Mucosa of rectum (tissue), 2 donors: ENCODE results near the gene FXYD3.
A peak's percentile ranks its signal among the peaks of the same experiment; 100 is the strongest.
"Not testable (repeated sequence)": the region's sequence is repeated elsewhere in the genome, so short reads cannot be mapped to it uniquely, and the experiment has no call there.

ENCODE experiments used
- H3K27ac ChIP-seq, 2 donors: one replicate each; pipeline ENCODE4 v1.7.0; 2013; ENCODE audit warnings: inconsistent platforms in 2 of 2, low read depth in 2 of 2, low read length in 2 of 2
- H3K27me3 ChIP-seq, 2 donors: one replicate each; pipeline ENCODE4 v1.7.0; 2013; ENCODE audit warnings: low read length in 2 of 2; ENCODE audit not compliant: control insufficient read depth in 2 of 2, insufficient read depth in 2 of 2
- H3K36me3 ChIP-seq, 2 donors: one replicate each; pipeline ENCODE4 v1.7.0; 2013; ENCODE audit warnings: low read length in 2 of 2; ENCODE audit not compliant: control insufficient read depth in 2 of 2, insufficient read depth in 2 of 2
- H3K4me1 ChIP-seq, 2 donors: one replicate each; pipeline ENCODE4 v1.7.0; 2013; ENCODE audit warnings: low read length in 2 of 2, mild to moderate bottlenecking in 1 of 2; ENCODE audit not compliant: control insufficient read depth in 2 of 2, insufficient read depth in 2 of 2
- H3K4me3 ChIP-seq, 2 donors: one replicate each; pipeline ENCODE4 v1.7.0; 2013; ENCODE audit warnings: low read length in 2 of 2
- H3K9ac ChIP-seq, 2 donors: one replicate each; pipeline ENCODE4 v1.7.0; 2013; ENCODE audit warnings: low read length in 2 of 2, low read depth in 1 of 2, mild to moderate bottlenecking in 1 of 2
- H3K9me3 ChIP-seq, 2 donors: one replicate each; pipeline ENCODE4 v1.7.0; 2013; ENCODE audit warnings: low read length in 2 of 2; ENCODE audit not compliant: control insufficient read depth in 2 of 2
- donor health status: healthy.
- donor health status: Normal muscosa, but diverticular disease.

FXYD3 gene

DNA sequence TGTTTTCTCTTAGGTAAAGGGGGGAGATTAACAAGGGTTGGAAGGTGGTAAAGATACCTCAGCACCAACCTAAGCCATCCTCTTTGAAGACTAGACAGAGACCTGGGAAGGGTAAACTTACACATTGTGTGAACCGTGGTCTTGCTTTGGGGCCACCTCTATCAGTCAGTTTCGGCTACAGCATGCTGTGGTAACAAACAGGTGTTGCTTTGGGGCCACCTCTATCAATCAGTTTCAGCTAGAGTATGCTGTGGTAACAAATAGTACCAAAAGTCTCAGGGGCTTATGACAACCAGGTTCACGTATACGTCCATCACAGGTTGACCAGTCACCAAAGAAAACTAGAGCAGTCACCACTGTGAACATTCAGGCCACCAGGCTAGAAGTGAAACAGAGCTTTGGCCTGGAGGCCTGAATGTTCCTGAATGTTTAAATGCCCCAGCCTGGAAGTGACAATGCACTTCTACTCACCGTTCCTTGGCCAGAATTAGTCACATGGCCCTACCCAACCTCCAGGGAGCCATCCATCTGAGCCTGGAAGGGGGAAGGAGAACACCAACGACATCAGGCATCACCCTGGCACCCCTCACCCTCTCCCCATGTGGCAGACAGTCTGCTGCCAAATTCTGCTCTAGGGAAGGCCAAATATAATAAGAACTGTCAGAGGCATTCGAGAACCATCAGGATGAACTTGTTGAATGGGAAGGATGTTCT is 31.3 kb downstream of the FXYD3 start:
- peaks cover 4 to 5% of the 10 kb centered on the region in 2 donors for H3K27me3 ChIP-seq
- H3K9ac ChIP-seq = no peak overlapping the region
- H3K4me3 ChIP-seq = no peak overlapping the region
- peaks cover 4 to 6% of the 10 kb centered on the region in 2 donors for H3K4me1 ChIP-seq
- no peak overlapping the region for H3K27ac ChIP-seq
- H3K36me3 ChIP-seq = no peaks in the 10 kb centered on the region
- no peaks in the 10 kb centered on the region for H3K9me3 ChIP-seq

DNA sequence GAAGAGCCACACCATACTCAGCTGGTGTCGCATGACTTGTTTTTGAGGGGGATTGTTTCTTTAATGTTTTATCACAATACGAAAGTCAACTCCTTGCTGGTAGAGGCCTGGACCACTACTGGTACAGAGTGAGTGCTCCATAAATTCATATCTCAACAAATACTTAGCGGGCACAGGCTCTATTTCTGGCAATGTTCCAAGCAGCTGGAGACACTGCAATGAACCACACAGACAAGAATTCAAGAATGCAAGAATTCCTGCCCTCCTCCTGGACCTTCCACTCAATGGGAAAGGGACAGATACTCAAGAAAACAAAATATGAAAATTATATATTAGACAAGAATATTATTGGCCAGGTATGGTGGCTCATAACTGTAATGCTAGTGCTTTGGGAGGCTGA is 33.8 kb downstream of the FXYD3 start:
- H3K36me3 ChIP-seq = no peaks in the 10 kb centered on the region
- no peak overlapping the region for H3K4me3 ChIP-seq
- H3K4me1 ChIP-seq = peaks cover 4 to 8% of the 10 kb centered on the region in 2 donors
- no peaks in the 10 kb centered on the region for H3K9me3 ChIP-seq
- H3K27me3 ChIP-seq = peaks cover 10 to 12% of the 10 kb centered on the region in 2 donors
- no peak overlapping the region for H3K9ac ChIP-seq
- H3K27ac ChIP-seq = no peak overlapping the region

DNA sequence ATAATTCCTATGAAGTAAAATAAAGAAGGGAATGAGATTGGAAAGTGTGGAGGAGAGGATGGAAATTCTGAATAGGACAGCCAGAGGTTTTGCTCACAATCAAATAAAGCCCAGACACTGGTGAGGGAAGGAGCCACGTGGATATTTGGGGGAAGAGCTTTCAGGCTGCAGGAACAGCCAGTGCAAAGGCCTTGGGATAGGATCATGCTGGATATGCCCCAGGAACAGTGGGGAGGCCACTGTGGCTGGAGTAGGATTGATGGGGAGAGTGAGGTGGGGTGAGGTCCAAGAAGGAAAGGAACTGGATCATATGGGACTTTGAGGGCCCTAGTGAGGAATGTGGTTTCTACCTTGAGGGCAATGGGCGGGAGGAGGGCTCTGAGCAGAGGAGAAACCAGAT is 34.8 kb downstream of the FXYD3 start:
- Histone ChIP-seq H3K4me1 (peaks cover 4 to 8% of the 10 kb centered on the region in 2 donors), H3K4me3 (no peak overlapping the region), H3K27ac (no peak overlapping the region), H3K9me3 (no peaks in the 10 kb centered on the region), H3K27me3 (peaks cover 10 to 12% of the 10 kb centered on the region in 2 donors), H3K36me3 (no peaks in the 10 kb centered on the region), H3K9ac (no peak overlapping the region)

DNA sequence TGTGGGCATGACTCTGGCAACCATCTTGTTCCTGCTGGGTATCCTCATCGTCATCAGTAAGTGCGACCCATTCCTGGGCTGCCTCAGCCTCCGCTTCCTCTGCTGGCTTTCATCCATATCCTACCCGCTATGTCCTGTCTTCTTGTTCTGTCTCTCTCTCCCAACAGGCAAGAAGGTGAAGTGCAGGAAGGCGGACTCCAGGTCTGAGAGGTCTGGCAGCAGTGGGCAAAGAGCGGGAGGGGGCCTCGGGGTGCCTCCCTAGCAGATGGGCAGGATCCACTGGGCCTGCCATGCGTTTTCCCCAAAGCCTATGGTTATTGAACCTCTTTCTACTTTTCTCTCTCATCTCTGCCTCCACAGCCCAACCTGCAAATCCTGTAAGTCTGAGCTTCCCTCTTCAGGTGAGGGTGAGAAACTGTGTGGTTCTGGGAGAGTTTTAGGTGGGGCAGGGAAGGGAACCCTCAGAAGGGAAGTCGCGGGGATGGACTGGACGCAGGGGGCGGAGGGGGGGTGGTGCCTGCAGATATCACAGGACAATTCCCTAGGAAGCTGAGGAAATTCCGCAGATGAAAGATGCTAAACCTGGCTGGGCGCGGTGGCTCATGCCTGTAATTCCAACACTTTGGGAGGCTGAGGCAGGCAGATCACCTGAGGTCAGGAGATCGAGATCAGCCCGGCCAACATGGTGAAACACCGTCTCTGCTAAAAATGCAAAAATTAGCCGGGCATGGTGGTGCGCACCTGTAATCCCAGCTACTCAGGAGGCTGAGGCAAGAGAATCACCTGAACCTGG is 35.8 kb downstream of the FXYD3 start:
- Histone ChIP-seq H3K9ac (no peak overlapping the region), H3K27ac (no peak overlapping the region), H3K4me3 (no peak overlapping the region), H3K27me3 (peaks cover 12% of the 10 kb centered on the region in 2 donors), H3K9me3 (no peaks in the 10 kb centered on the region), H3K36me3 (no peaks in the 10 kb centered on the region), H3K4me1 (peaks cover 4 to 16% of the 10 kb centered on the region in 2 donors)

DNA sequence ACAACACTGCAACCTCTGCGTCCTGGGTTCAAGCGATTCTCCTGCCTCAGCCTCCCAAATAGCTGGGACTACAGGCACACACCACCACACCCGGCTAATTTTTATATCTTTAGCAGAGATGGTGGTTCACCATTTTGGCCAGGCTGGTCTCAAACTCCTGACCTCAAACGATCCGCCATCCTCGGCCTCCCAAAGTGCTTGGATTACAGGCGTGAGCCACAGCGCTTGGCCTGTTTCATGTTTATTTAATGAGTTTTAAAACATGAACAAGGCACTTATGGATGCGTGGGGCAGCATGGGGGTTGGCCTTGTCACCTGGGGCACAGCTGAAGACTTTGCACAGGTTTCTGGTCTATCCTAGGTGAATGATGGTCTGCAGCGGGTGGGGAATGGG is 37.5 kb downstream of the FXYD3 start:
- H3K4me3 ChIP-seq, H3K36me3 ChIP-seq, H3K27ac ChIP-seq, H3K9ac ChIP-seq, H3K9me3 ChIP-seq: not testable (repeated sequence)
- H3K4me1 ChIP-seq = peaks cover 4 to 16% of the 10 kb centered on the region in 2 donors
- H3K27me3 ChIP-seq = peaks cover 12% of the 10 kb centered on the region in 2 donors

DNA sequence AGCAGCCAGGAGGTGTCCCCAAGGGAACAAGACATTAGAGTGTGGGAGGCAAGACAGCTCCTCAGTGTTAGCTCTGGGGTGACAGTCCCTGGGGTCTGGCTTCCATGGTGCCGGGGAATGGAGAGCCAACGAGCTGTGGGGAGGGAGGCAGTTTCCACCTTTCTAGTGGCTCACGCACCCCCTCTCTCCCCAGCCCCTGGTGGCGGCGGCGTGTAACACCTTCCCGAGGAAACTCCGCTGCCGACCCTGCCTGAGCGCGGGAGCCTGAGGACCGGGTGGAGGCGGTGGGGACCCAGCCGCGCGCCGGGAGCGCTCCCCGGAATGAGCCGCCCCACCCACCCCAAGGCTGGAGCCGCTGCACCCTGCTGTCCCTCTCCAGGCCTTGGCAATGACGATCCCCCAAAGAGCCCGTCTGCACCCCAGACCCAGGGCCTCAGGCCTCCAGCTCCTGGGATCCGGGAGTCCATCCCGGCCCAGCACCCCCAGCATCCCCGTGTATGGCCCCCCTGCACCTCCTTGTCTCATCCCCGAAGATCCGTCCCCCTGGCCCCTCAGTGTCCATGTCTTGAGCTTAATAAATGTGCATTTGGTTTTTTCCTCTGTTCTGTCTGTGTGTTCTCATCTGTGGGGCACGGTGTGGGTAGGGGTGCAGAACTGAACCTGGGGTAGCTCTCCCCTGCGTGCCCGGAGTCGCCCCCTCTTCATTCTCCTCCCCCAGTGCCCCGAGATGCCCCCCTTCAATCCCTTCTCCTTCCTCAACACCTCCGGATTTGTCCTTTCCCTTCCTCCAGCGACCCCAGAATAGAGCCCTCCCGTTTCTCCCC is 38.3 kb downstream of the FXYD3 start:
- Histone ChIP-seq H3K4me1 (peaks cover 4 to 16% of the 10 kb centered on the region in 2 donors), H3K36me3 (peaks cover 0 to 7% of the 10 kb centered on the region in 2 donors), H3K27me3 (peaks cover 12% of the 10 kb centered on the region in 2 donors), H3K4me3 (peak overlapping the region; percentile 68 to 76), H3K9ac (peak overlapping the region; percentile 51 to 56), H3K27ac (peak overlapping the region; percentile 28 to 82), H3K9me3 (no peaks in the 10 kb centered on the region)

DNA sequence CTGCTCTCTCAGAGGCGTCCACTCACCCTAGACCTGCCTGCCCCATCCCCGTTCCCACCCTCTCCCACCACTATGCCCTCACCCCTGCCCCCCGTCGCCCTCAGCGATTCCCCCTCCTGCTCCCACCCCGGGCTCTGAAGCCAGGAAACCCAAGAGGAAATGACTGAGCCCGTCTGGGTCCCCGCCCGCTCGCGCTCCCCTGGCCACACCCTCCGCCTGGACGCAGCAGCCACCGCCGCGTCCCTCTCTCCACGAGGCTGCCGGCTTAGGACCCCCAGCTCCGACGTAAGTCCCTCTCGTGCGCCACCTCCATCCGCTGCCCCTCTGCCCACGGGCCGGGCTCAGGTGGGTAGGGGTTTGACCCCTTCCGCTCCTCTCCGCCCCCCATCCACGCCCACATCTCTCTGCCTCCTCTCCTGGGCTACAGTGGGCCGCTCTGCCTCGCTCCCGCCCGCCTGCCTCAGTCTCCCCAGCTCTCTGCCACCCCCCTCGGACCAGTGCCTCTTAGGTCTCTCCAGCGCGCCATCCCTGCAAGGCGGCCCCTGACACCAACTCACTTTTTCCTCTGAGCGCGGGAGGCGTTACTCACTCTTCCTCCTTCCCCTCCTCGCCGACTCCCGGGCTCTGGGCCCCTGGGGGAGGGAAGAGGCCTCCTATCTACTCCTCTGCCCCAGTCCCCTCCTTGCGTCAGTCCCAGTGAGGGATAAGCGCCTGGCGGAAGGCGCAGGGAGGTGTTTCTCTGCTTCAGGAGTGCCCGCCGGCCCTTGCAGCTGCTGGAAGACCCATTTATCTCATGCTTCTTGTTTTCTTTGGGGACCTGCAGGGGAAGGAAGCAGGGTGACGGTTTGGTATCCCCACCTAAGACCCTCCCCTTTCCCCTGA is 39.1 kb downstream of the FXYD3 start, which contains the start of gene FXYD5:
FXYD5 (plus strand) TSS at position 211 of the 882 bp plus-strand sequence. CDS start 816 bp downstream, outside the sequence.
- peak within 1 kb of the TSS; percentile 68 to 76 for H3K4me3 ChIP-seq
- no peaks in the 10 kb centered on the region for H3K9me3 ChIP-seq
- H3K4me1 ChIP-seq = peaks cover 4 to 16% of the 10 kb centered on the region in 2 donors
- peaks cover 12% of the 10 kb centered on the region in 2 donors for H3K27me3 ChIP-seq
- H3K9ac ChIP-seq = peak within 1 kb of the TSS; percentile 51 to 68
- peak within 1 kb of the TSS; percentile 28 to 82 for H3K27ac ChIP-seq
- peaks cover 0 to 14% of the 10 kb centered on the region in 2 donors for H3K36me3 ChIP-seq

DNA sequence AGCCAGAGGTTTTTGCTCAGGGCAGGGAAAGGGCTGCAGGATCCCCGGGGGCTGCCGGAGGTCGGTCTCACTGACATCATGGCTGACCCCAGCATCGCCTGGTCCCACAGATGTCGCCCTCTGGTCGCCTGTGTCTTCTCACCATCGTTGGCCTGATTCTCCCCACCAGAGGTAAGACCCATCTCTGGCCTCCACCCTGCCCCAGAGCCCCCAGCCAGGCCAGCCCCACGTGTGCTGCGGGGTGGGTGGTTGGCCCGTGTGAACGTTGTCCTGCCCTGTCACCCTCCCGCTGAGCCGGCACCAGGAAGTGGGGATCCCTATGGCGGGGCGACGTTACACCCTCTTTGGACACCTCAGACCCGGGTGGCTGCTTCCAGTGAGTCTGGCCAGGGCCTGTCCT is 39.8 kb downstream of the FXYD3 start:
- Histone ChIP-seq H3K36me3 (peaks cover 0 to 14% of the 10 kb centered on the region in 2 donors), H3K9ac (peak overlapping the region; percentile 51 to 68), H3K9me3 (no peaks in the 10 kb centered on the region), H3K4me3 (peak overlapping the region; percentile 68 to 76), H3K27ac (peak overlapping the region in 1 of 2 donors; percentile 82), H3K4me1 (peaks cover 4 to 16% of the 10 kb centered on the region in 2 donors), H3K27me3 (peaks cover 12% of the 10 kb centered on the region in 2 donors)
